CD14-positive monocyte (primary cell): ENCODE results near the gene BCL2L2. TPM values are rescaled to one million over a fixed set of nuclear protein-coding genes. Genes with fewer than 3 reads are reported as not detected.
A peak's percentile ranks its signal among the peaks of the same experiment; 100 is the strongest.

Experiments used
- DNase-seq, 3 donors: peaks; one replicate each; pipeline ENCODE4 v3.0.0-alpha.2; 2011 to 2022
- H2AFZ ChIP-seq: 2 replicates; pipeline ENCODE4 v1.6.0; 2012; ENCODE audit warnings: mild to moderate bottlenecking, low read depth, low read length, inconsistent platforms; ENCODE audit not compliant: insufficient read depth, poor library complexity, severe bottlenecking
- H3K27ac ChIP-seq, 2 donors: 1 replicate in 1 of 2; 2 replicates in 1 of 2; pipeline ENCODE4 v1.5.1; 2012 to 2013; ENCODE audit warnings: low read length in 2 of 2, control low read depth in 1 of 2, inconsistent platforms in 1 of 2, low read depth in 1 of 2, mild to moderate bottlenecking in 1 of 2
- H3K27me3 ChIP-seq, 2 donors: one replicate each; pipeline versions ENCODE4 v1.6.0 to v1.6.1; 2011 to 2013; ENCODE audit warnings: low read length in 2 of 2; ENCODE audit not compliant: control insufficient read depth in 2 of 2, insufficient read depth in 2 of 2
- H3K36me3 ChIP-seq, 2 donors: replicated peaks in 1 of 2; 1 replicate in 1 of 2; 2 replicates in 1 of 2; pipeline versions ENCODE4 v1.5.1 to v1.6.1; 2012 to 2013; ENCODE audit warnings: low read length in 2 of 2, control low read depth in 1 of 2, inconsistent platforms in 1 of 2, mild to moderate bottlenecking in 1 of 2; ENCODE audit not compliant: insufficient read depth in 2 of 2, control insufficient read depth in 1 of 2
- H3K4me1 ChIP-seq, 2 donors: 1 replicate in 1 of 2; 2 replicates in 1 of 2; pipeline versions ENCODE4 v1.5.1 to v1.6.1; 2012 to 2013; ENCODE audit warnings: low read length in 2 of 2, control low read depth in 1 of 2, inconsistent platforms in 1 of 2, mild to moderate bottlenecking in 1 of 2, moderate library complexity in 1 of 2; ENCODE audit not compliant: insufficient read depth in 2 of 2, control insufficient read depth in 1 of 2
- H3K4me2 ChIP-seq: replicated peaks from 2 replicates; pipeline ENCODE3; 2012; ENCODE audit warnings: low read length, moderate library complexity, mild to moderate bottlenecking; ENCODE audit not compliant: poor library complexity, severe bottlenecking; ENCODE audit errors: extremely low read depth
- H3K4me3 ChIP-seq, 3 experiments: fragments of 200-600 bp in 1 of 3; sonication (generic) in 1 of 3; replicated peaks in 1 of 3; 1 replicate in 2 of 3; 2 replicates in 1 of 3; pipeline ENCODE4 v1.5.1; 2011 to 2013; ENCODE audit warnings: low read length in 3 of 3, mild to moderate bottlenecking in 3 of 3, control low read depth in 2 of 3, low read depth in 2 of 3, inconsistent platforms in 1 of 3, moderate library complexity in 1 of 3
- H3K79me2 ChIP-seq: 2 replicates; pipeline ENCODE4 v1.6.0; 2012; ENCODE audit warnings: mild to moderate bottlenecking, control low read depth, inconsistent platforms, low read length, moderate library complexity; ENCODE audit not compliant: insufficient read depth
- H3K9ac ChIP-seq: 2 replicates; pipeline ENCODE4 v1.6.0; 2017; ENCODE audit warnings: low read length, mild to moderate bottlenecking; ENCODE audit not compliant: insufficient read depth, poor library complexity, severe bottlenecking
- H3K9me3 ChIP-seq, 2 donors: replicated peaks in 1 of 2; 1 replicate in 1 of 2; 2 replicates in 1 of 2; pipeline versions ENCODE4 v1.5.1 to v1.6.1; 2012 to 2013; ENCODE audit warnings: low read length in 2 of 2, control low read depth in 1 of 2; ENCODE audit not compliant: control insufficient read depth in 1 of 2, insufficient read depth in 1 of 2
- H4K20me1 ChIP-seq: 2 replicates; pipeline ENCODE4 v1.6.0; 2012; ENCODE audit warnings: mild to moderate bottlenecking, low read length, control low read depth, moderate library complexity; ENCODE audit not compliant: insufficient read depth
- H3K27ac Mint-ChIP-seq, 7 donors: one replicate each; pipeline ENCODE4 v1.8.0; 2020; ENCODE audit warnings: mild to moderate bottlenecking in 7 of 7, mixed read lengths in 7 of 7, moderate library complexity in 6 of 7, inconsistent platforms in 2 of 7
- H3K27me3 Mint-ChIP-seq, 3 donors: one replicate each; pipeline ENCODE4 v1.8.0; 2021 to 2022; ENCODE audit warnings: low read depth in 3 of 3, mild to moderate bottlenecking in 3 of 3, mixed read lengths in 3 of 3, moderate library complexity in 3 of 3, inconsistent platforms in 1 of 3
- H3K36me3 Mint-ChIP-seq, 2 donors: one replicate each; pipeline ENCODE4 v1.8.0; 2020; ENCODE audit warnings: mixed read lengths in 2 of 2, inconsistent platforms in 1 of 2, mild to moderate bottlenecking in 1 of 2
- H3K4me1 Mint-ChIP-seq: one replicate; pipeline ENCODE4 v1.8.0; 2020; ENCODE audit warnings: mild to moderate bottlenecking, mixed read lengths
- H3K4me3 Mint-ChIP-seq, 2 donors: one replicate each; pipeline ENCODE4 v1.8.0; 2020; ENCODE audit warnings: mild to moderate bottlenecking in 2 of 2, mixed read lengths in 2 of 2, moderate library complexity in 1 of 2
- H3K9me3 Mint-ChIP-seq, 7 donors: one replicate each; pipeline ENCODE4 v1.8.0; 2020 to 2022; ENCODE audit warnings: mixed read lengths in 7 of 7, mild to moderate bottlenecking in 6 of 7, moderate library complexity in 6 of 7, inconsistent platforms in 2 of 7
- WGBS: methylation state at CpG from one replicate; pipeline ENCODE4 v1.1.5; 2013; ENCODE audit warnings: missing lambda C conversion rate; ENCODE audit not compliant: insufficient coverage; 5-methylcytosine and 5-hydroxymethylcytosine counted together
- intact Hi-C, 2 donors: fragments of 100-400 bp; cut with micrococcal nuclease; formaldehyde crosslinking; loops; one replicate each; pipeline versions ENCODE4 v1.15.0 to v1.15.1; 2023
- polyA plus RNA-seq, 3 donors: library from polyadenylated mRNA; depleted of rRNA in 1 of 3; unstranded in 2 of 3; stranded (reverse) in 1 of 3; fragments of 300-500 nt in 2 of 3; fragments of >200 nt in 1 of 3; fragmentation: Illumina TruSeq in 2 of 3; gene quantifications; 1 replicate in 2 of 3; 2 replicates in 1 of 3; pipeline ENCODE4 v1.2.3, GENCODE V29; 2012 to 2021
- TF ChIP-seq, protein P1 (sequence below): fragments of 200-600 bp; IDR thresholded peaks from one replicate; pipeline ENCODE4 v1.8.0; 2022; ENCODE audit warnings: antibody characterized with exemption, mild to moderate bottlenecking

The BCL2L2 gene
- polyA plus RNA-seq, 3 donors = 0.90 to 23.7 (median 1.4) TPM

DNA sequence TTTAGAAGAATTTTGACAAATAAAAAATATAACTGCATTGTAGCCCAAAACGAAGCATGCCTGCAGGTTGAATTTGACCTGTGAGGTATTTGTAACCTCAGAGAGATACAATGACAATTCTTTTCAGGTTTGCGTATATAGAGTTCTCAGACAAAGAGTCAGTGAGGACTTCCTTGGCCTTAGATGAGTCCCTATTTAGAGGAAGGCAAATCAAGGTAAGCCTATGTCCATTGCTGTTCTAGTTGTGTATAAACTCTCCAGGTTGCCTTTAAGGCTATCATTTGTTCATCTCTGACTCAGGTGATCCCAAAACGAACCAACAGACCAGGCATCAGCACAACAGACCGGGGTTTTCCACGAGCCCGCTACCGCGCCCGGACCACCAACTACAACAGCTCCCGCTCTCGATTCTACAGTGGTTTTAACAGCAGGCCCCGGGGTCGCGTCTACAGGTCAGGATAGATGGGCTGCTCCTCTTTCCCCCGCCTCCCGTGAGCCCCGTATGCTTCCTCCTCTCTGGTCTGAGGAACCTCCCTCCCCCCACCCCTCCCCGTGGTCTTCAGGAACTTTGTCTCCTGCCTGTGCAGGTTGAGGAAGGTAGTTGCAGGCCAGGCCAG is 17.3 kb downstream of the BCL2L2 start:
- H3K9me3 ChIP-seq = no peaks in the 10 kb centered on the region
- no peak overlapping the region for H3K4me3 ChIP-seq
- Mint-ChIP-seq H3K27ac (peak overlapping the region in 1 of 7 donors; percentile 63), H3K27me3 (peaks cover 0 to 2% (median 0%) of the 10 kb centered on the region in 3 donors), H3K36me3 (peaks cover 39 to 42% of the 10 kb centered on the region in 2 donors), H3K9me3 (peaks cover 0 to 3% (median 0%) of the 10 kb centered on the region in 7 donors), H3K4me3 (no peak overlapping the region), H3K4me1 (peaks cover 25% of the 10 kb centered on the region)
- H3K4me2 ChIP-seq = no peak overlapping the region
- H3K4me1 ChIP-seq = peaks cover 23 to 24% of the 10 kb centered on the region in 2 donors
- H3K36me3 ChIP-seq = peaks cover 27 to 37% of the 10 kb centered on the region in 2 donors
- WGBS = 86% methylated on average over 5 of the region's 18 CpGs
- H3K79me2 ChIP-seq = peaks cover 27% of the 10 kb centered on the region
- no peak for DNase-seq
- no peak overlapping the region for H2AFZ ChIP-seq
- H3K9ac ChIP-seq = no peak overlapping the region
- peaks cover 24% of the 10 kb centered on the region for H4K20me1 ChIP-seq
- H3K27me3 ChIP-seq = no peaks in the 10 kb centered on the region
- no peak overlapping the region for H3K27ac ChIP-seq
- TF ChIP-seq, protein P1, sequence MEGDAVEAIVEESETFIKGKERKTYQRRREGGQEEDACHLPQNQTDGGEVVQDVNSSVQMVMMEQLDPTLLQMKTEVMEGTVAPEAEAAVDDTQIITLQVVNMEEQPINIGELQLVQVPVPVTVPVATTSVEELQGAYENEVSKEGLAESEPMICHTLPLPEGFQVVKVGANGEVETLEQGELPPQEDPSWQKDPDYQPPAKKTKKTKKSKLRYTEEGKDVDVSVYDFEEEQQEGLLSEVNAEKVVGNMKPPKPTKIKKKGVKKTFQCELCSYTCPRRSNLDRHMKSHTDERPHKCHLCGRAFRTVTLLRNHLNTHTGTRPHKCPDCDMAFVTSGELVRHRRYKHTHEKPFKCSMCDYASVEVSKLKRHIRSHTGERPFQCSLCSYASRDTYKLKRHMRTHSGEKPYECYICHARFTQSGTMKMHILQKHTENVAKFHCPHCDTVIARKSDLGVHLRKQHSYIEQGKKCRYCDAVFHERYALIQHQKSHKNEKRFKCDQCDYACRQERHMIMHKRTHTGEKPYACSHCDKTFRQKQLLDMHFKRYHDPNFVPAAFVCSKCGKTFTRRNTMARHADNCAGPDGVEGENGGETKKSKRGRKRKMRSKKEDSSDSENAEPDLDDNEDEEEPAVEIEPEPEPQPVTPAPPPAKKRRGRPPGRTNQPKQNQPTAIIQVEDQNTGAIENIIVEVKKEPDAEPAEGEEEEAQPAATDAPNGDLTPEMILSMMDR = no peak
- intact Hi-C loops = loop anchor here (5.0 to 10.0 kb wide), 4 partner anchors 37 to 241 kb away; partner anchors contain the start of genes ACIN1 (in 1 of the 2), AP1G2 (in 1 of the 2), C14orf119 (in 1 of the 2) and HOMEZ (in 1 of the 2)

DNA sequence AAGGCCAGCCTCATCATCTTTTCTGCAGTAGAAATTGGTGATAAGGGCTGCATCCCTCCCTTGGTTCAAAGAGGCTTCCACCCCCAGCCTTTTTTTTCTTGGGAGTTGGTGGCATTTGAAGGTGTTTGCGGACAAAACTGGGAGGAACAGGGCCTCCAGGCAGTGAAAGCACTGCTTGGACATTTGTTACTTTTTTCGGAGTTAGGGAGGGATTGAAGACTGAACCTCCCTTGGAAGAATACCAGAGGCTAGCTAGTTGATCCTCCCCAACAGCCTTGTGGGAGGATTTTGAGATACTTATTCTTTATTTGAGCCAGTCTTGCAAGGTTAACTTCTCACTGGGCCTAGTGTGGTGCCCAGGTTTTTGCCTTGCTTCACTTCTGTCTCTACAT is 17.8 kb downstream of the BCL2L2 start:
- Mint-ChIP-seq H3K36me3 (peaks cover 39 to 42% of the 10 kb centered on the region in 2 donors), H3K27me3 (peaks cover 0 to 2% (median 0%) of the 10 kb centered on the region in 3 donors), H3K9me3 (peaks cover 0 to 3% (median 0%) of the 10 kb centered on the region in 7 donors), H3K27ac (no peak overlapping the region), H3K4me3 (no peak overlapping the region), H3K4me1 (peaks cover 25% of the 10 kb centered on the region)
- H3K9ac ChIP-seq = no peak overlapping the region
- H3K27me3 ChIP-seq = no peaks in the 10 kb centered on the region
- peaks cover 27 to 37% of the 10 kb centered on the region in 2 donors for H3K36me3 ChIP-seq
- no peak overlapping the region for H3K27ac ChIP-seq
- peaks cover 23 to 24% of the 10 kb centered on the region in 2 donors for H3K4me1 ChIP-seq
- intact Hi-C loops = loop anchor here (5.0 to 10.0 kb wide), 4 partner anchors 37 to 240 kb away; partner anchors contain the start of genes ACIN1 (in 1 of the 2), AP1G2 (in 1 of the 2), C14orf119 (in 1 of the 2) and HOMEZ (in 1 of the 2)
- peaks cover 27% of the 10 kb centered on the region for H3K79me2 ChIP-seq
- peaks cover 24% of the 10 kb centered on the region for H4K20me1 ChIP-seq
- WGBS = no CpG with 5 or more reads among the region's 2 CpGs
- DNase-seq = no peak
- H3K4me3 ChIP-seq = no peak overlapping the region
- no peaks in the 10 kb centered on the region for H3K9me3 ChIP-seq
- H2AFZ ChIP-seq = no peak overlapping the region
- H3K4me2 ChIP-seq = no peak overlapping the region
- TF ChIP-seq, protein P1 = no peak
